Dermis microvascular lymphatic vessel endothelial cell (primary cell): ENCODE results near the gene CRADD. TPM values are rescaled to one million over a fixed set of nuclear protein-coding genes. Genes with fewer than 3 reads are reported as not detected.
"Not testable (repeated sequence)": the region's sequence is repeated elsewhere in the genome, so short reads cannot be mapped to it uniquely, and the experiment has no call there.

Experiments used
- DNase-seq, 2 donors: peaks; one replicate each; pipeline versions ENCODE4 v3.0.0 to v3.0.0-alpha.2; 2010; ENCODE audit warnings: low read depth in 2 of 2
- total RNA-seq: library from RNA; depleted of rRNA; stranded (reverse); fragments of >200 nt; gene quantifications from 2 replicates; pipeline ENCODE4 v1.2.1, GENCODE V29; 2014

Gene CRADD
- total RNA-seq, 1 donor from 2014 or later = 9.6 TPM

- DNase-seq = no peak
Observed at GRCh38 chr12:93706387-93706786, 29.2 kb downstream of the CRADD start.

- DNase-seq = no peak
Observed at GRCh38 chr12:93706824-93707223, 29.6 kb downstream of the CRADD start.

- no peak for DNase-seq
Observed at GRCh38 chr12:93707836-93708235, 30.7 kb downstream of the CRADD start.

GRCh38 chr12:93708952-93709351 is 31.8 kb downstream of the CRADD start:
- no peak for DNase-seq

- DNase-seq = no peak
Observed at GRCh38 chr12:93709386-93709785, 32.2 kb downstream of the CRADD start.

- no peak for DNase-seq
Observed at GRCh38 chr12:93710574-93710926, 33.4 kb downstream of the CRADD start.

- not testable (repeated sequence) for DNase-seq
Observed at GRCh38 chr12:93711502-93711901, 34.3 kb downstream of the CRADD start.

GRCh38 chr12:93712200-93712599 is 35.0 kb downstream of the CRADD start:
- DNase-seq = no peak

GRCh38 chr12:93713060-93713459 is 35.9 kb downstream of the CRADD start:
- no peak for DNase-seq

- DNase-seq = no peak
Observed at GRCh38 chr12:93713800-93714199, 36.6 kb downstream of the CRADD start.

- no peak for DNase-seq
Observed at GRCh38 chr12:93714382-93714781, 37.2 kb downstream of the CRADD start.

- no peak for DNase-seq
Observed at GRCh38 chr12:93719710-93720109, 42.5 kb downstream of the CRADD start.

GRCh38 chr12:93720559-93720958 is 43.4 kb downstream of the CRADD start:
- DNase-seq = no peak

- no peak for DNase-seq
Observed at GRCh38 chr12:93722179-93722578, 45.0 kb downstream of the CRADD start.

- DNase-seq = no peak
Observed at GRCh38 chr12:93722835-93723567, 45.8 kb downstream of the CRADD start.

GRCh38 chr12:93723568-93723930 is 46.4 kb downstream of the CRADD start:
- no peak for DNase-seq

- DNase-seq = no peak
Observed at GRCh38 chr12:93725531-93725930, 48.4 kb downstream of the CRADD start.

GRCh38 chr12:93727195-93727811 is 50.1 kb downstream of the CRADD start:
- no peak for DNase-seq

- no peak for DNase-seq
Observed at GRCh38 chr12:93727911-93728310, 50.7 kb downstream of the CRADD start.

GRCh38 chr12:93729934-93730333 is 52.8 kb downstream of the CRADD start:
- DNase-seq = no peak

- no peak for DNase-seq
Observed at GRCh38 chr12:93733358-93733757, 56.2 kb downstream of the CRADD start.

GRCh38 chr12:93733928-93734327 is 56.8 kb downstream of the CRADD start:
- no peak for DNase-seq

GRCh38 chr12:93734784-93735183 is 57.6 kb downstream of the CRADD start:
- peak in 1 of 2 donors; percentile 24 for DNase-seq
